Chondrocyte (in vitro differentiated cells): ENCODE data around the gene E2F6. TPM values are rescaled to one million over a fixed set of nuclear protein-coding genes. Genes with fewer than 3 reads are reported as not detected.
A peak's percentile ranks its signal among the peaks of the same experiment; 100 is the strongest.

ENCODE experiments used
- DNase-seq: peaks from one replicate; pipeline ENCODE4 v3.0.0; 2021; ENCODE audit warnings: mixed read lengths, low spot score
- H3K27ac Mint-ChIP-seq: one replicate; pipeline ENCODE4 v1.8.0; 2021; ENCODE audit warnings: mild to moderate bottlenecking, moderate library complexity, mixed read lengths; ENCODE audit not compliant: unreplicated experiment
- H3K27me3 Mint-ChIP-seq: 2 replicates; pipeline ENCODE4 v1.8.0; 2021; ENCODE audit warnings: low read depth, mixed read lengths
- H3K36me3 Mint-ChIP-seq: 2 replicates; pipeline ENCODE4 v1.8.0; 2021; ENCODE audit warnings: low read depth, mixed read lengths
- H3K4me1 Mint-ChIP-seq: 2 replicates; pipeline ENCODE4 v1.8.0; 2021; ENCODE audit warnings: low read depth, mild to moderate bottlenecking, mixed read lengths
- H3K4me3 Mint-ChIP-seq: one replicate; pipeline ENCODE4 v1.8.0; 2021; ENCODE audit warnings: mild to moderate bottlenecking, moderate library complexity, mixed read lengths; ENCODE audit not compliant: unreplicated experiment
- H3K9me3 Mint-ChIP-seq: 2 replicates; pipeline ENCODE4 v1.8.0; 2021; ENCODE audit warnings: low read depth, mixed read lengths
- total RNA-seq: library from RNA; stranded (reverse); gene quantifications from 3 replicates; pipeline ENCODE4 v1.2.1, GENCODE V29; 2021
- TF ChIP-seq, protein P1 (sequence below): fragments of 200-600 bp; sonication (generic); IDR thresholded peaks from 2 replicates; pipeline ENCODE4 v1.5.0; 2021; ENCODE audit warnings: antibody characterized with exemption, mild to moderate bottlenecking, moderate library complexity

The E2F6 gene
- total RNA-seq, 1 donor from 2014 or later, result 15.1 TPM

DNA sequence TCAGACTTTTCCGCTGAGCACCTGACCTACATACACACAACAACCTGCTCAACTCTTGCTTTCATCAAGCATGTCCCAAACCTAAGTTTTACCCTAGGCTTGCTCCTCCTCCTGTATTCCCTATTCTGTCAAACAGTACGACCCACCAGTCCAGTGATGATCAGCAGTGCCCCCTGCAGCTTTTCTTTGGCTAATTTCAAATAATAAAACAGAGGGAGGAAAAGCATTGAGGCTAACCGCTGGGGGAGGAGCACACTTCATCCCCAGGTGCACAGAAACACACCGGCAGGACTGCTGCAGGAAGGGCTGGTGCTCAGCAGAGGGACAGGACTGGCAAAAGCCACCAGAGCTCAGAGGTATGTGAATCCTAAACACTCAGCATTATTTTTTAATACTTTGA is 21.2 kb downstream of the E2F6 start:
- Mint-ChIP-seq H3K4me1 (no peaks in the 10 kb centered on the region), H3K4me3 (no peak overlapping the region), H3K36me3 (peaks cover 29% of the 10 kb centered on the region), H3K27me3 (no peaks in the 10 kb centered on the region), H3K9me3 (no peaks in the 10 kb centered on the region), H3K27ac (no peak overlapping the region)
- no peak for DNase-seq
- TF ChIP-seq, protein P1, sequence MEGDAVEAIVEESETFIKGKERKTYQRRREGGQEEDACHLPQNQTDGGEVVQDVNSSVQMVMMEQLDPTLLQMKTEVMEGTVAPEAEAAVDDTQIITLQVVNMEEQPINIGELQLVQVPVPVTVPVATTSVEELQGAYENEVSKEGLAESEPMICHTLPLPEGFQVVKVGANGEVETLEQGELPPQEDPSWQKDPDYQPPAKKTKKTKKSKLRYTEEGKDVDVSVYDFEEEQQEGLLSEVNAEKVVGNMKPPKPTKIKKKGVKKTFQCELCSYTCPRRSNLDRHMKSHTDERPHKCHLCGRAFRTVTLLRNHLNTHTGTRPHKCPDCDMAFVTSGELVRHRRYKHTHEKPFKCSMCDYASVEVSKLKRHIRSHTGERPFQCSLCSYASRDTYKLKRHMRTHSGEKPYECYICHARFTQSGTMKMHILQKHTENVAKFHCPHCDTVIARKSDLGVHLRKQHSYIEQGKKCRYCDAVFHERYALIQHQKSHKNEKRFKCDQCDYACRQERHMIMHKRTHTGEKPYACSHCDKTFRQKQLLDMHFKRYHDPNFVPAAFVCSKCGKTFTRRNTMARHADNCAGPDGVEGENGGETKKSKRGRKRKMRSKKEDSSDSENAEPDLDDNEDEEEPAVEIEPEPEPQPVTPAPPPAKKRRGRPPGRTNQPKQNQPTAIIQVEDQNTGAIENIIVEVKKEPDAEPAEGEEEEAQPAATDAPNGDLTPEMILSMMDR, result peak; percentile 58

DNA sequence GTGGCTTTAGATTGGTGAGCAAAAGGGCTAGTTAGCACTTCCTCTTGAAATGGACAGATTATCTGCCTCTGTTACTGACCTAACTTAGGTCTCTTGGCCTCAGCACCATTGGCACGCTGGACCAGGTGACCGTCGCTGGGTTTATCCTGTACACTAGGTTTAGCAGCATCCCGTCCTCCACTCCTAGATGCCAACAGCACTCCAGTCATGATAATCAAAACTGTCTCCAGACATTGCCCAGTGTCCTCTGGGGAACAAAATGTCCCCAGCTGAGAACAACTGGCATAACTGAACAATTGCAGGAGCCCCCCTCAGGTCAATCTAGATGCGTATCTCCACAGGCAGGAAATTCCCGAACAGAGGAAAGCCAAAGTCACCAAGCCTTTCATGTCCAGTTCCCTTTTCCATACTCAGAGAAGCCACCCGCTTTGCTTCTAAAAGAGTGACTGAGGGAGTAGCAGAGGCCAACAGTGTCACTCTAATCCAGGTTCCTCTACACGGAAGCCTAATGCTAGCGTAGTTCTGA is 27.3 kb downstream of the E2F6 start:
- Mint-ChIP-seq H3K27me3 (no peaks in the 10 kb centered on the region), H3K4me3 (no peak overlapping the region), H3K27ac (no peak overlapping the region), H3K9me3 (peaks cover 2% of the 10 kb centered on the region), H3K4me1 (no peaks in the 10 kb centered on the region), H3K36me3 (peaks cover 28% of the 10 kb centered on the region)
- TF ChIP-seq, protein P1, result no peak
- no peak for DNase-seq

DNA sequence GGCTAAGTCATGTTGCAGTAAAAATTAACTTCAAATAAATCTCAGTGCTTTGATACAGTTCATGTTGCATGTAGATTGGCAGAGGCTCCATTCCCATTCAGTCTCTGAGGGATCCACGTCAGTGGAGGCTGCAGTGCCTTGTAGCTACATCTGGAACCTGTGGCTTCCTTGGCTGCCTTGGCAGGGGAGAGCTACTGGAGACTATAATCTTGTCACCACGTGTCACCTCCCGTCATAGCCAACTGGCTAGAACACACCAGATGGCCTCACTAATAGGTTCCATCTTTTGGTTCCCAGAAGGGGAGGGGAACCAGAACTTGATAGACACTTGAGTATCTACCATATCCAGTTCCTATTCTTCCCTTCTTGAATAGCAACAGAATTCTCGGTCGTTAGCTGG is 28.4 kb downstream of the E2F6 start:
- Mint-ChIP-seq H3K4me3 (no peak overlapping the region), H3K36me3 (peaks cover 21% of the 10 kb centered on the region), H3K27me3 (no peaks in the 10 kb centered on the region), H3K9me3 (peaks cover 4% of the 10 kb centered on the region), H3K27ac (no peak overlapping the region), H3K4me1 (no peaks in the 10 kb centered on the region)
- TF ChIP-seq, protein P1, result no peak
- DNase-seq, result no peak

DNA sequence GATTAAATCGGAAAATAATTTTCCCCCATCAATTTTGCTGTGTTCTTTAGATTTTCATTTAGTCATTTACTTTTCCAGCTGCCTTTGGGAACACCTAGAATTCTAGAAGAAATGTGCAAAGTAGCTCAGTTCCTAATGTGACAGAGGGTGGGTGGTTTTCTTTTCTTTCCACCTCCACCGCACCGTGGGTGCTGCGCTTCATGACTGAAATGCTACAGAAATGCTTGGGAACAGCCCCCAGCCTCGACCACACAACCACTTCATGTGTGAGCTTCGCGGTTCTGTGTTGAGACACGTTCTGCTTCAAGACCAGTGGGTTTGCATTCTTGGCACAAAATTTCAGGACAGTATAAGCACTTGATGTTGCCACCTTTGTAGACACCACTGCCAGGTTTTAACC is 30.9 kb downstream of the E2F6 start:
- Mint-ChIP-seq H3K4me1 (no peaks in the 10 kb centered on the region), H3K27me3 (no peaks in the 10 kb centered on the region), H3K36me3 (peaks cover 13% of the 10 kb centered on the region), H3K4me3 (no peak overlapping the region), H3K27ac (no peak overlapping the region), H3K9me3 (peaks cover 6% of the 10 kb centered on the region)
- TF ChIP-seq, protein P1, result no peak
- no peak for DNase-seq

DNA sequence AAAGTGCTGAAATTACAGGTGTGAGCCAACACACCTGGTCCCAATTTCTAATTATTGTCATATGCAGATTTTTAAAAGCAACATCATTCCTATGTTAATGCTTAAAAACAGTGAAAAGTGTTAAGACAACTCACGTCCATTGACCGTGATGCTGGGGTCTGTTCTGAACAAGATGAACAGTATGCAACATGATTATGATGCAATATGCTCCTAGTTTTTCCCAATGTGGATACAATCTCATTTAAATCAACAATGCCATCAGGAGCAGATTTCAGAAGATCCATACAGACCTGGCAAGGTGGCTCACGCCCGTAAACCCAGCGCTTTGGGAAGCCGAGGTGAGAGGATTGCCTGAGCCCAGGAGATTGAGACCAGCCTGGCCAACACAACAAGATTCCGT is 31.5 kb downstream of the E2F6 start:
- no peaks in the 10 kb centered on the region for H3K4me1 Mint-ChIP-seq
- no peak for DNase-seq
- no peak overlapping the region for H3K4me3 Mint-ChIP-seq
- H3K36me3 Mint-ChIP-seq, result peaks cover 8% of the 10 kb centered on the region
- H3K9me3 Mint-ChIP-seq, result peaks cover 6% of the 10 kb centered on the region
- H3K27me3 Mint-ChIP-seq, result no peaks in the 10 kb centered on the region
- TF ChIP-seq, protein P1, result no peak
- peak overlapping the region; percentile 33 for H3K27ac Mint-ChIP-seq
